Immature natural killer cell (primary cell): ENCODE results near the gene ETV5. TPM values are rescaled to one million over a fixed set of nuclear protein-coding genes. Genes with fewer than 3 reads are reported as not detected.

Experiments used
- DNase-seq, 3 donors: peaks; one replicate each; pipeline ENCODE4 v3.0.0; 2022; ENCODE audit warnings: mixed read lengths in 1 of 3
- H3K27ac Mint-ChIP-seq, 6 donors: one replicate each; pipeline ENCODE4 v1.8.0; 2020; ENCODE audit warnings: mixed read lengths in 6 of 6, mild to moderate bottlenecking in 5 of 6, inconsistent platforms in 4 of 6, moderate library complexity in 3 of 6
- H3K27me3 Mint-ChIP-seq, 3 donors: one replicate each; pipeline ENCODE4 v1.8.0; 2020 to 2021; ENCODE audit warnings: low read depth in 3 of 3, mild to moderate bottlenecking in 3 of 3, mixed read lengths in 3 of 3, moderate library complexity in 3 of 3, inconsistent platforms in 1 of 3
- H3K36me3 Mint-ChIP-seq, 3 donors: one replicate each; pipeline ENCODE4 v1.8.0; 2020; ENCODE audit warnings: mixed read lengths in 3 of 3, inconsistent platforms in 2 of 3, mild to moderate bottlenecking in 2 of 3
- H3K4me1 Mint-ChIP-seq, 2 donors: one replicate each; pipeline ENCODE4 v1.8.0; 2020; ENCODE audit warnings: inconsistent platforms in 2 of 2, mild to moderate bottlenecking in 2 of 2, mixed read lengths in 2 of 2, moderate library complexity in 1 of 2
- H3K4me3 Mint-ChIP-seq, 5 donors: one replicate each; pipeline ENCODE4 v1.8.0; 2020; ENCODE audit warnings: mild to moderate bottlenecking in 5 of 5, mixed read lengths in 5 of 5, inconsistent platforms in 3 of 5, moderate library complexity in 3 of 5
- H3K9me3 Mint-ChIP-seq, 6 donors: one replicate each; pipeline ENCODE4 v1.8.0; 2020; ENCODE audit warnings: mild to moderate bottlenecking in 6 of 6, mixed read lengths in 6 of 6, inconsistent platforms in 4 of 6, moderate library complexity in 3 of 6
- polyA plus RNA-seq, 3 donors: library from polyadenylated mRNA; unstranded; fragments of 300-500 nt; fragmentation: Illumina TruSeq; gene quantifications; one replicate each; pipeline ENCODE4 v1.2.3, GENCODE V29; 2021

ETV5 gene
- polyA plus RNA-seq, 3 donors from 2014 or later = 0.26 to 2.0 TPM; not detected in 1

DNA sequence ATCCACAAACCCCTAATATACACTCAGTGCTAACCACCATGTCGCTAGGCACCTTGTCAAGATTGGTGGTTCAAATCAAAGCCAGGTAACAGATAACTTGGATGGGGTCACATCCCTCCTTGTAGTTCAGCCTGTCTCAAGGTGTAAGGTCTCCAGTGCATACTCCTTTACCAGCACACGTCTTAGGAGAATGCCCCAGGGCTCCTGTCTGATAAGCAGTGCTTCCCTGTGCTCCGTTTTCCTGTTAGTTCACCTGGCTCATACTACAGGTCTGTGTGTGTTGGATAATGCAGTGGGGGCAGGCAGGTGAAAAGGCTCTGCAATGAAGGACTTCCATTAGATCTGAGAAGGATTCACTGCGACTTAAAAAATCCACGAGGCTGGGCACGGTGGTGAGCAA, 50.7 kb downstream of the ETV5 start:
- H3K4me3 Mint-ChIP-seq = no peak overlapping the region
- no peak overlapping the region for H3K27ac Mint-ChIP-seq
- H3K27me3 Mint-ChIP-seq = peaks cover 13 to 24% (median 19%) of the 10 kb centered on the region in 3 donors
- no peaks in the 10 kb centered on the region for H3K36me3 Mint-ChIP-seq
- no peak for DNase-seq
- peaks cover 14 to 19% of the 10 kb centered on the region in 2 donors for H3K4me1 Mint-ChIP-seq
- H3K9me3 Mint-ChIP-seq = no peaks in the 10 kb centered on the region

- Mint-ChIP-seq H3K9me3 (no peaks in the 10 kb centered on the region), H3K27ac (no peak overlapping the region), H3K4me3 (no peak overlapping the region), H3K27me3 (peaks cover 13 to 23% (median 19%) of the 10 kb centered on the region in 3 donors), H3K4me1 (peaks cover 14 to 19% of the 10 kb centered on the region in 2 donors), H3K36me3 (no peaks in the 10 kb centered on the region)
- DNase-seq = no peak
These were observed 51.3 kb downstream of the ETV5 start for GRCh38 chr3:186057594-186057993.

DNA sequence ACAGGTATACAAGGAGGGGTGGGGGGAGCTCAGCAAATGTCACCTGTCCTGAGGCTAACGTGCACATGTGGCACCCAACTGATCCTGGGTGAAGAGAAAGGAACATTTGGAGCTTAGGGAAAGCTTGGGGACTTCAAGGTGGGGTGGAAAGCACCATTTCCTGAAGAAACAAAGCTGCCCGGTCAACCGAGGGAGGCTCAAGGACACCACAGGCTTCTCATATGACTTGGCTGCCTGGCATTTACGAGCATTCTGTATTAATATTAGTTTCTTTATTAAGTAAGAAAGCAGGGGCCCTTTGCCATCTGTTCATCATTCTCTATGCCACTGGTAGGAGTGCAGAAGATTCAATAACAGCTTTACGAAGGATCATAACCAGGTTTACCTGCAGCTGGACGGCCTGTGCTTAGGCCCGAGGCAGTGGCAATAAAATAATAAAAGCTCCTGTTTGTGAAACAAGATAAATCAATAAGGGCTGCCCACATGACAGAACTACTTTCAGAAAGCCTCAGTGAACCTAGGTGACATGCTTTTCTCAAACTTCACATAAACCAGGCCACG, 54.0 kb downstream of the ETV5 start:
- Mint-ChIP-seq H3K9me3 (peaks cover 0 to 1% (median 0%) of the 10 kb centered on the region in 6 donors), H3K4me1 (peaks cover 4 to 7% of the 10 kb centered on the region in 2 donors), H3K27ac (no peak overlapping the region), H3K27me3 (peaks cover 5 to 13% (median 13%) of the 10 kb centered on the region in 3 donors), H3K36me3 (peaks cover 0 to 4% (median 0%) of the 10 kb centered on the region in 3 donors), H3K4me3 (no peak overlapping the region)
- no peak for DNase-seq

GRCh38 chr3:186053954-186054791, 54.7 kb downstream of the ETV5 start:
- Mint-ChIP-seq H3K27ac (no peak overlapping the region), H3K4me1 (peaks cover under 1 to 2% of the 10 kb centered on the region in 2 donors), H3K4me3 (no peak overlapping the region), H3K36me3 (peaks cover 0 to 4% (median 0%) of the 10 kb centered on the region in 3 donors), H3K9me3 (peaks cover 0 to 1% (median 0%) of the 10 kb centered on the region in 6 donors), H3K27me3 (peaks cover 5 to 13% (median 12%) of the 10 kb centered on the region in 3 donors)
- no peak for DNase-seq

GRCh38 chr3:186052096-186052840, 56.6 kb downstream of the ETV5 start:
- DNase-seq = no peak
- Mint-ChIP-seq H3K27me3 (peaks cover 5 to 10% (median 7%) of the 10 kb centered on the region in 3 donors), H3K4me3 (no peak overlapping the region), H3K36me3 (peaks cover 0 to 4% (median 0%) of the 10 kb centered on the region in 3 donors), H3K9me3 (peaks cover 0 to 1% (median 0%) of the 10 kb centered on the region in 6 donors), H3K27ac (no peak overlapping the region), H3K4me1 (no peaks in the 10 kb centered on the region)

DNA sequence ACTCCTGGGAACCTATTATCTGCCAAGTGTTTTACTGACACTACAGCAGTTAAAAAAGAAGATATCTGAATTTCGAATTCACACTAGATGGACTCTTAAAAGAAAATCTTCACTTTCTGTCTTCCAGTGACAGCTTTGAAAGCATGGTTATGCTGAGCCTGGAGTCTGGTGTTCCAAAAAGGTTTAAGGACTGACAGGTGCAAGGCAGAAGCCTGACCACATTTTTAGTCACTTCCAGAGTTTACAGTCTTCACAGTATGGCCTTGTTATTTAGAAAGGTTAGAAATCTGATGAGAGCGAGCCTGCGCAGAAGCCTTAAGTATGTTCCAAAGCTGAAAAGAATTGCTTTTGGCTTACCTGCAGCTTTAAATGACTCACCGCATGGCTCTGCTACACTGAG, 59.9 kb downstream of the ETV5 start:
- Mint-ChIP-seq H3K27me3 (peaks cover 0 to 14% (median 4%) of the 10 kb centered on the region in 3 donors), H3K9me3 (peaks cover 0 to 3% (median 0%) of the 10 kb centered on the region in 6 donors), H3K4me3 (no peak overlapping the region), H3K4me1 (no peaks in the 10 kb centered on the region), H3K36me3 (peaks cover 0 to 4% (median 0%) of the 10 kb centered on the region in 3 donors), H3K27ac (no peak overlapping the region)
- DNase-seq = no peak

GRCh38 chr3:186048119-186048518, 60.8 kb downstream of the ETV5 start:
- Mint-ChIP-seq H3K4me3 (no peak overlapping the region), H3K27me3 (peaks cover 1 to 14% (median 4%) of the 10 kb centered on the region in 3 donors), H3K9me3 (peaks cover 0 to 3% (median 0%) of the 10 kb centered on the region in 6 donors), H3K36me3 (peaks cover 0 to 4% (median 0%) of the 10 kb centered on the region in 3 donors), H3K4me1 (no peaks in the 10 kb centered on the region), H3K27ac (no peak overlapping the region)
- DNase-seq = no peak

DNA sequence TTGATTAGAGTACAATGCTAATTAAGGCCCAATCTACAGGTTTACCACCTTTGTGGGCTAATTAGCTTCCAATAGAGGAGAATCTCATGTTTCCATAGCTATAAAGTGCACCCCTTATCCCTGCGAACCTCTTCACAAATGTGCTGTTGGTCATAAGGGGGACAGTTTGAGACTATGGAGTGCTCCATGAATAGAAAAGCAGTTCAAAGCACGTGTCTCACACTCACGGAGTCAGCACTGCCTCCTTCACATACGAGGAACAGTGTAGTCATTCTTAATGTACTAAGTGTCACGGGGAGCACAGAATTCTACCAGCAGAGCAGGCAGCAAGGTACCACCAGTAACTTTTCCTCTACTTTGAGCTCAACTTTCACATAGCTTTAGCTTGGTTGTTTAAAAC, 62.1 kb downstream of the ETV5 start:
- no peak overlapping the region for H3K27ac Mint-ChIP-seq
- H3K4me3 Mint-ChIP-seq = no peak overlapping the region
- H3K9me3 Mint-ChIP-seq = peaks cover 0 to 2% (median 0%) of the 10 kb centered on the region in 6 donors
- DNase-seq = no peak
- H3K4me1 Mint-ChIP-seq = no peaks in the 10 kb centered on the region
- no peaks in the 10 kb centered on the region for H3K36me3 Mint-ChIP-seq
- H3K27me3 Mint-ChIP-seq = peaks cover 2 to 18% (median 4%) of the 10 kb centered on the region in 3 donors

DNA sequence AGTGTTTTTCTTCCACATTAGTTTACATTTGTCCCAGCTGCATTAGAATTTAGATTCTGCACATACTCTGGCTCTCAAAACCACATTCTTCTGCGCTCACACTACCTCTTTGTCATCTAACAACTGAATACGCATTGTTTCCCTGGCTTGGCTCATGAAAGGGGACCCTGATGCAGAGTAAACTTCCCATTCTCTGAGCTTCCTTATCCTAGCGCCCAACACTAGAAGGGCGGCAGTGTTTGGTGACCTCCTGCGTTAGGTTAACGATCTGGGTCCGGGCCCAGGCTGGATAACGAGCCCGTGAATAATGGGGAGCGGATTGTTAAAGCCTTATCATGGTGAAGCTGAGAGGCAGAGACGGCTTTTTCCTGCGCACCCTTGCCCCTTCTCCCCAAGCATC, 63.9 kb downstream of the ETV5 start:
- Mint-ChIP-seq H3K9me3 (peaks cover 0 to 1% (median 0%) of the 10 kb centered on the region in 6 donors), H3K27ac (no peak overlapping the region), H3K4me3 (no peak overlapping the region), H3K4me1 (no peaks in the 10 kb centered on the region), H3K27me3 (peaks cover 0 to 21% (median 4%) of the 10 kb centered on the region in 3 donors), H3K36me3 (no peaks in the 10 kb centered on the region)
- no peak for DNase-seq

GRCh38 chr3:186044427-186044826, 64.5 kb downstream of the ETV5 start:
- peaks cover 0 to 21% (median 6%) of the 10 kb centered on the region in 3 donors for H3K27me3 Mint-ChIP-seq
- H3K4me1 Mint-ChIP-seq = no peaks in the 10 kb centered on the region
- H3K36me3 Mint-ChIP-seq = no peaks in the 10 kb centered on the region
- no peak overlapping the region for H3K4me3 Mint-ChIP-seq
- peaks cover 0 to 1% (median 0%) of the 10 kb centered on the region in 6 donors for H3K9me3 Mint-ChIP-seq
- H3K27ac Mint-ChIP-seq = no peak overlapping the region
- no peak for DNase-seq

DNA sequence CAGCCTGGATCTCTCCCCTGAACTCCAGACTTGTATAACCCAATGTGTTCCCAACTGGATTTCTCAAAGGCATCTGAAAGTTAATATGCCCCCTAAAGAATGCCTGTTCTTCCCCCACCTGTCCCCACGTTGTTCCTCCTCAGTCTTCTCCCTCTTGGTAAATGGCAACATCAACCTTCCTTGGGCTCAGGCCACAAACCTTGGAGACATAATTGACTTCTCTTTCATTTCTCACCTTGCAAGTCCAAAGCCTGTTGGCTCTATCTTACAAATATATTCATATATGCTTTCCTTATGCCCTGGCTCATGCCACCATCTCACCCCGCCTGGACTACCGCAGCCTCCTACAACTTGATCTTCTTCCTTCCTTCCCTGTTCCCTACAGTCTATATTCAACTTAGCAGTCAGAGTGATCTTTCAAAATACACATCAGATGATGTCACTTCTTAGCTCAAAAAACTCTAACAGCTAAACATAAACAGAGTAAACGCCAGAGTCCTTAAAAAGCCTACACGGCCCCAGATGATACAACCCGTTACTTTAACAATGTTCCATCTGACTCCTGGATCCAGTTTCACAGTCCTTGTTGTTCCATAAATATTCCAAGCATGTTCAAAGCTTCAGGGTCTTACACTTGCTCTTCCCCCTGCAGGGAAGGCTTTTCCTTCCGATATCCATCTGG, 66.2 kb downstream of the ETV5 start:
- Mint-ChIP-seq H3K27me3 (peaks cover 0 to 21% (median 6%) of the 10 kb centered on the region in 3 donors), H3K4me3 (no peak overlapping the region), H3K4me1 (no peaks in the 10 kb centered on the region), H3K36me3 (peaks cover 0 to 3% (median 0%) of the 10 kb centered on the region in 3 donors), H3K27ac (no peak overlapping the region), H3K9me3 (peaks cover 0 to 8% (median 1%) of the 10 kb centered on the region in 6 donors)
- DNase-seq = no peak

GRCh38 chr3:186042036-186042435, 66.9 kb downstream of the ETV5 start:
- Mint-ChIP-seq H3K4me3 (no peak overlapping the region), H3K4me1 (no peaks in the 10 kb centered on the region), H3K36me3 (peaks cover 0 to 3% (median 3%) of the 10 kb centered on the region in 3 donors), H3K27ac (no peak overlapping the region), H3K27me3 (peaks cover 0 to 21% (median 6%) of the 10 kb centered on the region in 3 donors), H3K9me3 (peaks cover 0 to 8% (median 3%) of the 10 kb centered on the region in 6 donors)
- no peak for DNase-seq

- peaks cover 8 to 12% (median 9%) of the 10 kb centered on the region in 3 donors for H3K27me3 Mint-ChIP-seq
- no peak overlapping the region for H3K27ac Mint-ChIP-seq
- no peak for DNase-seq
- no peak overlapping the region for H3K4me3 Mint-ChIP-seq
- no peaks in the 10 kb centered on the region for H3K4me1 Mint-ChIP-seq
- peaks cover 0 to 3% (median 3%) of the 10 kb centered on the region in 3 donors for H3K36me3 Mint-ChIP-seq
- peaks cover 0 to 8% (median 3%) of the 10 kb centered on the region in 6 donors for H3K9me3 Mint-ChIP-seq
These were observed 70.5 kb downstream of the ETV5 start for GRCh38 chr3:186038360-186038759.
